SK-N-SH (cell line): Measurements from ENCODE around the gene KLF15. TPM values are rescaled to one million over a fixed set of nuclear protein-coding genes. Genes with fewer than 3 reads are reported as not detected.

Experiments used
- CHD2 ChIP-seq: fragments of 150-350 bp; IDR thresholded peaks from 2 replicates; pipeline ENCODE4 v1.6.1; 2018; ENCODE audit warnings: low read length; ENCODE audit not compliant: partially characterized antibody
- ELF1 ChIP-seq: IDR thresholded peaks from 2 replicates; pipeline ENCODE4 v1.4.0; 2012
- RCOR1 ChIP-seq: fragments of 150-350 bp; IDR thresholded peaks from 2 replicates; pipeline ENCODE4 v1.6.1; 2017; ENCODE audit warnings: antibody characterized with exemption, low read length
- polyA plus RNA-seq, 3 experiments: library from polyadenylated mRNA; depleted of rRNA; stranded (reverse); fragments of >200 nt; gene quantifications; 2 replicates each; pipeline ENCODE4 v1.2.3, GENCODE V29; 2012
- TF ChIP-seq, protein P1 (sequence below): IDR thresholded peaks from 2 replicates; pipeline ENCODE4 v1.6.1; 2012; ENCODE audit warnings: mild to moderate bottlenecking, low read depth, low read length, moderate library complexity
- TF ChIP-seq, protein P2 (sequence below): fragments of 200-600 bp; sonication (generic); IDR thresholded peaks from 2 replicates; pipeline ENCODE4 v1.6.1; 2017; ENCODE audit warnings: antibody characterized with exemption, mild to moderate bottlenecking, moderate library complexity
- TF ChIP-seq, protein P3 (sequence below): fragments of 150-350 bp; IDR thresholded peaks from 2 replicates; pipeline ENCODE4 v1.6.1; 2016; ENCODE audit warnings: mild to moderate bottlenecking, low read depth, low read length
- TF ChIP-seq, protein P4 (sequence below): IDR thresholded peaks from 2 replicates; pipeline ENCODE4 v1.4.0; 2012; ENCODE audit warnings: low read depth, borderline replicate concordance
- TF ChIP-seq, protein P5 (sequence below): IDR thresholded peaks from 2 replicates; pipeline ENCODE4 v1.4.0; 2012; ENCODE audit warnings: low read depth, borderline replicate concordance

The KLF15 gene
- polyA plus RNA-seq, 1 of the 3 experiments (the other 2 are of a cell fraction): 0.28 TPM

DNA sequence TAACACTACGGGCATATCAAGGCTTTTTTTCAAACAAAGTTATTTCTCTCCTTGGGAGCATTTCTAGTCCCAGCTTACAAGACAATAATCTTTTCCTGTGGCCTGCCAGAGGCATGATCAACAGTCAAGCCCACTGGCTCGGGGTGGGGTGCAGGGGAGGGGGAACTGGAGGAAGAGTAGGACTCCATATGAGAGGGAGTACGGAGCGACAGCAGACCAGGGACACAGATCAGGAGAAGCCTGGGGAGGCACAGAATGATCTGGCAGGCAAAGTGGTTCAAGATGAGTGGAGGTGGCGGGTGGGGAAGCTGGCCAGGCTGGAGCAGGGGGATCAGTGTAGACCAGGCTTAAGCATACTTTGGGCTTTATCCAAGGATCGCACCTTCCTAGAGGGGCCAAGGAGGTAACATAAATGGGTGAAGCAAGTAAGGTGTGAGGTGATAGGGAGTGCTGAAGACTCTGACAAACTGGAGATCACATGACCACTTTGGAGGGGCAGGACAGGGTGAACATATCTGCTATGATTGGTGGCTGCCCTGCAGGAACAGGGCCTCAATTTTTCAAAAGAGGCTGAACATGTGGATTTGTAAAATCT, 37.4 kb downstream of the KLF15 start (continued):
- TF ChIP-seq, protein P1, sequence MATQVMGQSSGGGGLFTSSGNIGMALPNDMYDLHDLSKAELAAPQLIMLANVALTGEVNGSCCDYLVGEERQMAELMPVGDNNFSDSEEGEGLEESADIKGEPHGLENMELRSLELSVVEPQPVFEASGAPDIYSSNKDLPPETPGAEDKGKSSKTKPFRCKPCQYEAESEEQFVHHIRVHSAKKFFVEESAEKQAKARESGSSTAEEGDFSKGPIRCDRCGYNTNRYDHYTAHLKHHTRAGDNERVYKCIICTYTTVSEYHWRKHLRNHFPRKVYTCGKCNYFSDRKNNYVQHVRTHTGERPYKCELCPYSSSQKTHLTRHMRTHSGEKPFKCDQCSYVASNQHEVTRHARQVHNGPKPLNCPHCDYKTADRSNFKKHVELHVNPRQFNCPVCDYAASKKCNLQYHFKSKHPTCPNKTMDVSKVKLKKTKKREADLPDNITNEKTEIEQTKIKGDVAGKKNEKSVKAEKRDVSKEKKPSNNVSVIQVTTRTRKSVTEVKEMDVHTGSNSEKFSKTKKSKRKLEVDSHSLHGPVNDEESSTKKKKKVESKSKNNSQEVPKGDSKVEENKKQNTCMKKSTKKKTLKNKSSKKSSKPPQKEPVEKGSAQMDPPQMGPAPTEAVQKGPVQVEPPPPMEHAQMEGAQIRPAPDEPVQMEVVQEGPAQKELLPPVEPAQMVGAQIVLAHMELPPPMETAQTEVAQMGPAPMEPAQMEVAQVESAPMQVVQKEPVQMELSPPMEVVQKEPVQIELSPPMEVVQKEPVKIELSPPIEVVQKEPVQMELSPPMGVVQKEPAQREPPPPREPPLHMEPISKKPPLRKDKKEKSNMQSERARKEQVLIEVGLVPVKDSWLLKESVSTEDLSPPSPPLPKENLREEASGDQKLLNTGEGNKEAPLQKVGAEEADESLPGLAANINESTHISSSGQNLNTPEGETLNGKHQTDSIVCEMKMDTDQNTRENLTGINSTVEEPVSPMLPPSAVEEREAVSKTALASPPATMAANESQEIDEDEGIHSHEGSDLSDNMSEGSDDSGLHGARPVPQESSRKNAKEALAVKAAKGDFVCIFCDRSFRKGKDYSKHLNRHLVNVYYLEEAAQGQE: no peak
- TF ChIP-seq, protein P2, sequence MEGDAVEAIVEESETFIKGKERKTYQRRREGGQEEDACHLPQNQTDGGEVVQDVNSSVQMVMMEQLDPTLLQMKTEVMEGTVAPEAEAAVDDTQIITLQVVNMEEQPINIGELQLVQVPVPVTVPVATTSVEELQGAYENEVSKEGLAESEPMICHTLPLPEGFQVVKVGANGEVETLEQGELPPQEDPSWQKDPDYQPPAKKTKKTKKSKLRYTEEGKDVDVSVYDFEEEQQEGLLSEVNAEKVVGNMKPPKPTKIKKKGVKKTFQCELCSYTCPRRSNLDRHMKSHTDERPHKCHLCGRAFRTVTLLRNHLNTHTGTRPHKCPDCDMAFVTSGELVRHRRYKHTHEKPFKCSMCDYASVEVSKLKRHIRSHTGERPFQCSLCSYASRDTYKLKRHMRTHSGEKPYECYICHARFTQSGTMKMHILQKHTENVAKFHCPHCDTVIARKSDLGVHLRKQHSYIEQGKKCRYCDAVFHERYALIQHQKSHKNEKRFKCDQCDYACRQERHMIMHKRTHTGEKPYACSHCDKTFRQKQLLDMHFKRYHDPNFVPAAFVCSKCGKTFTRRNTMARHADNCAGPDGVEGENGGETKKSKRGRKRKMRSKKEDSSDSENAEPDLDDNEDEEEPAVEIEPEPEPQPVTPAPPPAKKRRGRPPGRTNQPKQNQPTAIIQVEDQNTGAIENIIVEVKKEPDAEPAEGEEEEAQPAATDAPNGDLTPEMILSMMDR: no peak
- TF ChIP-seq ELF1: no peak
- TF ChIP-seq RCOR1: no peak
- TF ChIP-seq, protein P3, sequence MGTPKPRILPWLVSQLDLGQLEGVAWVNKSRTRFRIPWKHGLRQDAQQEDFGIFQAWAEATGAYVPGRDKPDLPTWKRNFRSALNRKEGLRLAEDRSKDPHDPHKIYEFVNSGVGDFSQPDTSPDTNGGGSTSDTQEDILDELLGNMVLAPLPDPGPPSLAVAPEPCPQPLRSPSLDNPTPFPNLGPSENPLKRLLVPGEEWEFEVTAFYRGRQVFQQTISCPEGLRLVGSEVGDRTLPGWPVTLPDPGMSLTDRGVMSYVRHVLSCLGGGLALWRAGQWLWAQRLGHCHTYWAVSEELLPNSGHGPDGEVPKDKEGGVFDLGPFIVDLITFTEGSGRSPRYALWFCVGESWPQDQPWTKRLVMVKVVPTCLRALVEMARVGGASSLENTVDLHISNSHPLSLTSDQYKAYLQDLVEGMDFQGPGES: no peak
- no peak for TF ChIP-seq CHD2
- TF ChIP-seq, protein P4, sequence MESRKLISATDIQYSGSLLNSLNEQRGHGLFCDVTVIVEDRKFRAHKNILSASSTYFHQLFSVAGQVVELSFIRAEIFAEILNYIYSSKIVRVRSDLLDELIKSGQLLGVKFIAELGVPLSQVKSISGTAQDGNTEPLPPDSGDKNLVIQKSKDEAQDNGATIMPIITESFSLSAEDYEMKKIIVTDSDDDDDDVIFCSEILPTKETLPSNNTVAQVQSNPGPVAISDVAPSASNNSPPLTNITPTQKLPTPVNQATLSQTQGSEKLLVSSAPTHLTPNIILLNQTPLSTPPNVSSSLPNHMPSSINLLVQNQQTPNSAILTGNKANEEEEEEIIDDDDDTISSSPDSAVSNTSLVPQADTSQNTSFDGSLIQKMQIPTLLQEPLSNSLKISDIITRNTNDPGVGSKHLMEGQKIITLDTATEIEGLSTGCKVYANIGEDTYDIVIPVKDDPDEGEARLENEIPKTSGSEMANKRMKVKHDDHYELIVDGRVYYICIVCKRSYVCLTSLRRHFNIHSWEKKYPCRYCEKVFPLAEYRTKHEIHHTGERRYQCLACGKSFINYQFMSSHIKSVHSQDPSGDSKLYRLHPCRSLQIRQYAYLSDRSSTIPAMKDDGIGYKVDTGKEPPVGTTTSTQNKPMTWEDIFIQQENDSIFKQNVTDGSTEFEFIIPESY: no peak
- TF ChIP-seq, protein P5, sequence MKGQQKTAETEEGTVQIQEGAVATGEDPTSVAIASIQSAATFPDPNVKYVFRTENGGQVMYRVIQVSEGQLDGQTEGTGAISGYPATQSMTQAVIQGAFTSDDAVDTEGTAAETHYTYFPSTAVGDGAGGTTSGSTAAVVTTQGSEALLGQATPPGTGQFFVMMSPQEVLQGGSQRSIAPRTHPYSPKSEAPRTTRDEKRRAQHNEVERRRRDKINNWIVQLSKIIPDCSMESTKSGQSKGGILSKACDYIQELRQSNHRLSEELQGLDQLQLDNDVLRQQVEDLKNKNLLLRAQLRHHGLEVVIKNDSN: no peak
